Caco-2 (cell line): ENCODE data around the gene WWC2. TPM values are rescaled to one million over a fixed set of nuclear protein-coding genes. Genes with fewer than 3 reads are reported as not detected.

ENCODE experiments used
- BruUV-seq: library from RNA; stranded (reverse); fragments of 400-500 nt; replicated peaks from 2 replicates; lab custom pipeline; 2021; lab: Mats Ljungman, UMichigan
- CTCF ChIA-PET: fragments of 300-600 bp; sonication (Branson Sonifier 250); formaldehyde crosslinking; loops from one replicate; lab custom pipeline; 2022; ENCODE audit warnings: antibody characterized with exemption; lab: Charles Lee
- POLR2A ChIA-PET: fragments of 300-600 bp; sonication (Branson Sonifier 250); formaldehyde crosslinking; loops from one replicate; lab custom pipeline; 2022; ENCODE audit warnings: antibody characterized with exemption; lab: Charles Lee
- DNase-seq, 2 experiments: peaks; one replicate each; pipeline versions ENCODE4 v3.0.0 to v3.0.0-alpha.2; 2020 to 2022
- H3K27me3 ChIP-seq: replicated peaks from 2 replicates; pipeline ENCODE4 v1.6.0; 2011; ENCODE audit warnings: low read length; ENCODE audit not compliant: control insufficient read depth, insufficient read depth
- H3K36me3 ChIP-seq: 2 replicates; pipeline ENCODE4 v1.5.1; 2011; ENCODE audit warnings: low read length; ENCODE audit not compliant: control insufficient read depth, insufficient read depth
- H3K4me1 ChIP-seq: fragments of 250-450 bp; sonication (Bioruptor Pico); 2 replicates; pipeline ENCODE4 v1.5.1; 2020; ENCODE audit warnings: mild to moderate bottlenecking
- H3K4me3 ChIP-seq: 2 replicates; pipeline ENCODE4 v1.5.1; 2011; ENCODE audit warnings: low read depth, mild to moderate bottlenecking, control low read depth, low read length
- H3K9me3 ChIP-seq: fragments of 250-450 bp; sonication (Bioruptor Pico); 2 replicates; pipeline ENCODE4 v1.5.1; 2020; ENCODE audit warnings: mild to moderate bottlenecking, moderate library complexity
- H3K27ac Mint-ChIP-seq: one replicate; pipeline ENCODE4 v1.8.0; 2022; ENCODE audit warnings: mixed read lengths; ENCODE audit not compliant: unreplicated experiment
- H3K27me3 Mint-ChIP-seq: one replicate; pipeline ENCODE4 v1.8.0; 2022; ENCODE audit warnings: mixed read lengths; ENCODE audit not compliant: insufficient read depth, unreplicated experiment
- H3K36me3 Mint-ChIP-seq: one replicate; pipeline ENCODE4 v1.8.0; 2022; ENCODE audit warnings: mild to moderate bottlenecking, mixed read lengths; ENCODE audit not compliant: insufficient read depth, unreplicated experiment
- H3K4me1 Mint-ChIP-seq: one replicate; pipeline ENCODE4 v1.8.0; 2022; ENCODE audit warnings: low read depth, mixed read lengths; ENCODE audit not compliant: unreplicated experiment
- H3K4me3 Mint-ChIP-seq: one replicate; pipeline ENCODE4 v1.8.0; 2022; ENCODE audit warnings: mild to moderate bottlenecking, moderate library complexity, mixed read lengths; ENCODE audit not compliant: unreplicated experiment
- H3K9me3 Mint-ChIP-seq: one replicate; pipeline ENCODE4 v1.8.0; 2022; ENCODE audit warnings: mixed read lengths; ENCODE audit not compliant: unreplicated experiment
- CTCF ChIP-seq, 2 experiments: fragments of 200-600 bp in 1 of 2; IDR thresholded peaks; 1 replicate in 1 of 2; 2 replicates in 1 of 2; pipeline versions ENCODE4 v1.5.1 to v1.8.0; 2011 to 2022; ENCODE audit warnings: antibody characterized with exemption in 1 of 2, control low read depth in 1 of 2, inconsistent platforms in 1 of 2, low read depth in 1 of 2, low read length in 1 of 2, mild to moderate bottlenecking in 1 of 2, moderate library complexity in 1 of 2; ENCODE audit not compliant: insufficient read depth in 1 of 2, severe bottlenecking in 1 of 2, unreplicated experiment in 1 of 2
- intact Hi-C: fragments of 100-400 bp; cut with micrococcal nuclease; formaldehyde crosslinking; loops from one replicate; pipeline ENCODE4 v1.10.0; 2022; ENCODE audit not compliant: unreplicated experiment
- total RNA-seq: library from RNA; stranded (reverse); gene quantifications from 2 replicates; pipeline ENCODE4 v1.2.3, GENCODE V29; 2022

Gene WWC2
- total RNA-seq, 1 experiment from 2014 or later = 126 TPM

DNA sequence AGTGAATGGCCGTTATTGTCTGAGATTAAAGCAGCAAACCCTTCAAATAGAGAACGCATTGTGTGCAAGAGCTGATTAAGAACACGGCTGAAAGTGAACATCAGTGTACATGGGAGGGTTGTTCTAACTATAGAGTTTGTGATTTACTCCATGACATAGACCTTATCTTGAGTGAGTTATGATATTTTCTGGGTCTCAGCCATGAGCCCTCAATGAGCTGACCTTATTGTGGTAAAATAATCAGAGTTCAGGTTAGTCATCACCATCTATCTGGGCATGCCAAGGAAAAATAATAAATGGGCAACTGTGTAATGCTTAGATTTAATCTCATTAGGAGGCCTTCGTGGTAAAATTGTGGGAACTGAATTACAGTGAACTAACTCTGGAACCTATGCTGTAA is 256.3 kb downstream of the WWC2 start:
- no peaks in the 10 kb centered on the region for H3K36me3 Mint-ChIP-seq

DNA sequence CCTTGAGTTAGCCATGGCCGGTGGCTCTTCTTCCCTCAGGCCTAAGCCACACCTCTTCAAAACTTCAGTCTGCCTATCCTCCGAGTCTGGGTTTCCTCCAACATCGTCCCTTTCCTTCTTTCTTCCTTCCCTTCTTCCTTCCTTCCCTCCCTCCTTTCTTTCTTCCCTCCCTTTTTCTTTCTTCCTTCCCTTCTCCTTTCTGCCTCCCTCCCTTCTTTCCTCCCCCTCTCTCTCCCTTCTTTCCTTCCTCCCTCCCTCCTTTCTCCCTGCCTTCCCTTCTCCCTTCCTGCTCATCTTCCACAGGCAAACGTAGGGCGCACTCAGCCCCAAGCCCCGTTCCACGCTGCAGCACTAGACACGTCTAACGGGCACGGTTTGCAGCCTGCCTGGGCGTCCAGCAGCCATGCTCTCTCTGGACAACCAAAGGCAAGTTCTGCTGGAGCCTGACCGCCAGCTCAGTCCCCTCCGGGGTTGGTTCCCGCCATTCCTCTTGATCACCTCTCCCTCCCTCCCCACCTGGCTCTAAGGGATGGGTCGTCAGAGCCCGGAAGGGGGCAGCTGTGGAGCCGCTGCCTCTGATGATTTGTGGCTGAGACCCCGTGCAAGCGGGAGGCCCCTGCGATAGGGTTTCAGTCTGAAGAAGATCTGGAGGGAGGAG is 257.2 kb downstream of the WWC2 start:
- H3K9me3 Mint-ChIP-seq = no peaks in the 10 kb centered on the region
- H3K27me3 ChIP-seq = no peaks in the 10 kb centered on the region
- no peaks in the 10 kb centered on the region for H3K27me3 Mint-ChIP-seq
- peaks cover 14% of the 10 kb centered on the region for H3K4me1 ChIP-seq
- no peak for TF ChIP-seq CTCF (IDR thresholded peaks at IDR 0.05; ENCODE audit: insufficient read depth in 1 of 2, low read depth in 1 of 2, low read length in 1 of 2, severe bottlenecking in 1 of 2, unreplicated experiment in 1 of 2)
- no peak for DNase-seq
- H3K4me1 Mint-ChIP-seq = no peaks in the 10 kb centered on the region
- H3K4me3 ChIP-seq = no peak overlapping the region
- no peaks in the 10 kb centered on the region for H3K36me3 ChIP-seq
- H3K27ac Mint-ChIP-seq = no peak overlapping the region
- no peak overlapping the region for H3K4me3 Mint-ChIP-seq
- ChIA-PET CTCF (no interaction called here), POLR2A (no interaction called here)
- no TSS peak for BruUV-seq
- no peaks in the 10 kb centered on the region for H3K36me3 Mint-ChIP-seq
- no peaks in the 10 kb centered on the region; the same call in 1 of the 2 replicates for H3K9me3 ChIP-seq
- intact Hi-C loops = no loop called here

More for the DNA sequence above, 256.3 kb downstream of the WWC2 start:
- Histone ChIP-seq H3K27me3 (no peaks in the 10 kb centered on the region), H3K4me1 (peaks cover 14% of the 10 kb centered on the region), H3K36me3 (no peaks in the 10 kb centered on the region), H3K4me3 (no peak overlapping the region), H3K9me3 (no peaks in the 10 kb centered on the region)
- Mint-ChIP-seq H3K4me3 (no peak overlapping the region), H3K9me3 (no peaks in the 10 kb centered on the region), H3K4me1 (no peaks in the 10 kb centered on the region), H3K27me3 (no peaks in the 10 kb centered on the region), H3K27ac (no peak overlapping the region)
- no peak for TF ChIP-seq CTCF (IDR thresholded peaks at IDR 0.05; ENCODE audit: insufficient read depth in 1 of 2, low read depth in 1 of 2, low read length in 1 of 2, severe bottlenecking in 1 of 2, unreplicated experiment in 1 of 2)
- DNase-seq = no peak
- no TSS peak for BruUV-seq
- POLR2A ChIA-PET = no interaction called here
- CTCF ChIA-PET = no interaction called here
- intact Hi-C loops = no loop called here

GRCh38 chr4:183356931-183357675 is 258.0 kb downstream of the WWC2 start:
- Histone ChIP-seq H3K4me1 (peaks cover 14% of the 10 kb centered on the region), H3K9me3 (no peaks in the 10 kb centered on the region; the same call in 1 of the 2 replicates), H3K27me3 (no peaks in the 10 kb centered on the region), H3K36me3 (no peaks in the 10 kb centered on the region), H3K4me3 (no peak overlapping the region)
- intact Hi-C loops = no loop called here
- ChIA-PET POLR2A (no interaction called here), CTCF (no interaction called here)
- DNase-seq = no peak
- TF ChIP-seq CTCF (IDR thresholded peaks at IDR 0.05; ENCODE audit: insufficient read depth in 1 of 2, low read depth in 1 of 2, low read length in 1 of 2, severe bottlenecking in 1 of 2, unreplicated experiment in 1 of 2) = no peak
- H3K4me1 Mint-ChIP-seq = no peaks in the 10 kb centered on the region
- H3K27me3 Mint-ChIP-seq = no peaks in the 10 kb centered on the region
- no peak overlapping the region for H3K4me3 Mint-ChIP-seq
- no peaks in the 10 kb centered on the region for H3K9me3 Mint-ChIP-seq
- no peak overlapping the region for H3K27ac Mint-ChIP-seq
- no peaks in the 10 kb centered on the region for H3K36me3 Mint-ChIP-seq
- no TSS peak for BruUV-seq
